ENCODE measurements around the gene RPA3. TPM values are rescaled to one million over a fixed set of nuclear protein-coding genes. Genes with fewer than 3 reads are reported as not detected.

The RPA3 gene
- polyA plus RNA-seq (ENCODE audit: insufficient read length in 4 of 4) = 10 to 100 TPM; 64.2 to 80.5 (median 66.3) TPM

GRCh38 chr7:7718492-7718891 is at the start of gene RPA3:
RPA3 (minus strand) TSS chr7:7718607; CDS start chr7:7640418, 78,189 bp downstream.
- DNase-seq (ENCODE audit: low read depth in 4 of 4, low spot score in 3 of 4) = no peak

- DNase-seq (ENCODE audit: low read depth in 4 of 4, low spot score in 3 of 4) = no peak
Observed at GRCh38 chr7:7766671-7767070, 48.3 kb upstream of the RPA3 start.

- no peak for DNase-seq (ENCODE audit: low read depth in 4 of 4, low spot score in 3 of 4)
Observed at GRCh38 chr7:7765422-7765821, 47.0 kb upstream of the RPA3 start.

GRCh38 chr7:7764520-7765396 is 46.4 kb upstream of the RPA3 start:
- no peak for DNase-seq (ENCODE audit: low read depth in 4 of 4, low spot score in 3 of 4)

- DNase-seq (ENCODE audit: low read depth in 4 of 4, low spot score in 3 of 4) = no peak
Observed at GRCh38 chr7:7761974-7762779, 43.8 kb upstream of the RPA3 start.

GRCh38 chr7:7761340-7761973 is 43.0 kb upstream of the RPA3 start:
- no peak for DNase-seq (ENCODE audit: low read depth in 4 of 4, low spot score in 3 of 4)

GRCh38 chr7:7757576-7757975 is 39.2 kb upstream of the RPA3 start:
- no peak for DNase-seq (ENCODE audit: low read depth in 4 of 4, low spot score in 3 of 4)

GRCh38 chr7:7756577-7756976 is 38.2 kb upstream of the RPA3 start:
- no peak for DNase-seq (ENCODE audit: low read depth in 4 of 4, low spot score in 3 of 4)

GRCh38 chr7:7751243-7752092 is 33.1 kb upstream of the RPA3 start:
- no peak for DNase-seq (ENCODE audit: low read depth in 4 of 4, low spot score in 3 of 4)

GRCh38 chr7:7750571-7751242 is 32.3 kb upstream of the RPA3 start:
- no peak for DNase-seq (ENCODE audit: low read depth in 4 of 4, low spot score in 3 of 4)

GRCh38 chr7:7746458-7746857 is 28.1 kb upstream of the RPA3 start:
- no peak for DNase-seq (ENCODE audit: low read depth in 4 of 4, low spot score in 3 of 4)

- DNase-seq (ENCODE audit: low read depth in 4 of 4, low spot score in 3 of 4) = no peak
Observed at GRCh38 chr7:7745966-7746365, 27.6 kb upstream of the RPA3 start.

- DNase-seq (ENCODE audit: low read depth in 4 of 4, low spot score in 3 of 4) = no peak
Observed at GRCh38 chr7:7745258-7745657, 26.9 kb upstream of the RPA3 start.

- DNase-seq (ENCODE audit: low read depth in 4 of 4, low spot score in 3 of 4) = no peak
Observed at GRCh38 chr7:7742223-7742622, 23.8 kb upstream of the RPA3 start.

GRCh38 chr7:7740037-7740355 is 21.6 kb upstream of the RPA3 start:
- DNase-seq (ENCODE audit: low read depth in 4 of 4, low spot score in 3 of 4) = no peak

GRCh38 chr7:7739204-7740036 is 21.0 kb upstream of the RPA3 start:
- DNase-seq (ENCODE audit: low read depth in 4 of 4, low spot score in 3 of 4) = no peak

GRCh38 chr7:7738622-7739021 is 20.2 kb upstream of the RPA3 start:
- DNase-seq (ENCODE audit: low read depth in 4 of 4, low spot score in 3 of 4) = no peak

- DNase-seq (ENCODE audit: low read depth in 4 of 4, low spot score in 3 of 4) = no peak
Observed at GRCh38 chr7:7738177-7738576, 19.8 kb upstream of the RPA3 start.

- DNase-seq (ENCODE audit: low read depth in 4 of 4, low spot score in 3 of 4) = no peak
Observed at GRCh38 chr7:7737674-7738073, 19.3 kb upstream of the RPA3 start.
